ENCODE results near the gene CACNA1D.

GRCh38 chr3:53858096-53858741 lies 363.8 kb downstream of the CACNA1D start:
- TF ChIP-seq, protein P1, sequence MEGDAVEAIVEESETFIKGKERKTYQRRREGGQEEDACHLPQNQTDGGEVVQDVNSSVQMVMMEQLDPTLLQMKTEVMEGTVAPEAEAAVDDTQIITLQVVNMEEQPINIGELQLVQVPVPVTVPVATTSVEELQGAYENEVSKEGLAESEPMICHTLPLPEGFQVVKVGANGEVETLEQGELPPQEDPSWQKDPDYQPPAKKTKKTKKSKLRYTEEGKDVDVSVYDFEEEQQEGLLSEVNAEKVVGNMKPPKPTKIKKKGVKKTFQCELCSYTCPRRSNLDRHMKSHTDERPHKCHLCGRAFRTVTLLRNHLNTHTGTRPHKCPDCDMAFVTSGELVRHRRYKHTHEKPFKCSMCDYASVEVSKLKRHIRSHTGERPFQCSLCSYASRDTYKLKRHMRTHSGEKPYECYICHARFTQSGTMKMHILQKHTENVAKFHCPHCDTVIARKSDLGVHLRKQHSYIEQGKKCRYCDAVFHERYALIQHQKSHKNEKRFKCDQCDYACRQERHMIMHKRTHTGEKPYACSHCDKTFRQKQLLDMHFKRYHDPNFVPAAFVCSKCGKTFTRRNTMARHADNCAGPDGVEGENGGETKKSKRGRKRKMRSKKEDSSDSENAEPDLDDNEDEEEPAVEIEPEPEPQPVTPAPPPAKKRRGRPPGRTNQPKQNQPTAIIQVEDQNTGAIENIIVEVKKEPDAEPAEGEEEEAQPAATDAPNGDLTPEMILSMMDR (conservative IDR thresholded peaks at IDR 0.05 in 1 of 2, IDR thresholded peaks at IDR 0.05 in 1 of 2; ENCODE audit: low read depth in 1 of 2, low read length in 2 of 2): no peak
- no peak for TF ChIP-seq EZH2 (IDR thresholded peaks at IDR 0.05; ENCODE audit: low read length, missing control alignments)
